ENCODE measurements around the gene TMSB4Y.

TMSB4Y gene

DNA sequence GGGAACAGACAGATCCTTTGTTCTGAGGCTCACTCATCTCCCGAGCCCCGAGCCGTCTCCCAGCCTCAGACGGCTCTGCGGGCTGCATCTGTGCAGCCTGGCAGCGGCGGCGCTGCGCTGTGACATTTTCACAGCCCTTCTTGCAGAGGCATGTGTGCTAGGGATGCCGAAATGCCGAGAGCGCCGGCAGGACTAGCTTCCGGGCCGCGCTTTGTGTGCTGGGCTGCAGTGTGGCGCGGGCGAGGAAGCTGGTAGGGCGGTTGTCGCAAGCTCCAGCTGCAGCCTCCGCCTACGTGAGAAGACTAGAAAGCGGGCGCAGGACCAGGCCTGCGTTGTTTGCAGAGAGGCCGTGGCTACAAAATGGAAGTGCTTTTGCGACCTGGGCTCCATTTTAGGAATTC, at the start of gene TMSB4Y:
TSS of gene TMSB4Y (plus strand) at position 332 of the 401 bp plus-strand sequence.
- DNase-seq = peak; percentile 77

DNA sequence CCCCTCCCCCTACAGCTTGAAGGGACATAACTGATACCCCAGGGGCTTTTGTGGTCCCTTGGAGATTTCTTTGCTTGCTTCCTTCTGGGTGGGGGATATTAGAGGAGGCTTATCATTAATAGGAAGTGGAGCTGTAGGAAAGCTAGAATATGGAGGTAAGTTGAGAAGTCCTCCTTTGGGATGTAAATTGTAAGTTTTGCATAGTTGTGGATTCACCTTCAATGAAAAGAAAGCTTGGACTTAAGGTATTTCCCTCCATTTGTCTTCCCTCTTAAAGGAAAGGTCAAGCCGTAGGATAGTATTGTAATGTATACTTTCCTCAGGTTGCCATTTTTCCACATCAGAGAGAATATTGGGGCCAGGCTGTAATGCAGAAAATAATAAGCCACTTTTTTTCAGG, 39.5 kb upstream of the TMSB4Y start:
- no peak for DNase-seq

DNA sequence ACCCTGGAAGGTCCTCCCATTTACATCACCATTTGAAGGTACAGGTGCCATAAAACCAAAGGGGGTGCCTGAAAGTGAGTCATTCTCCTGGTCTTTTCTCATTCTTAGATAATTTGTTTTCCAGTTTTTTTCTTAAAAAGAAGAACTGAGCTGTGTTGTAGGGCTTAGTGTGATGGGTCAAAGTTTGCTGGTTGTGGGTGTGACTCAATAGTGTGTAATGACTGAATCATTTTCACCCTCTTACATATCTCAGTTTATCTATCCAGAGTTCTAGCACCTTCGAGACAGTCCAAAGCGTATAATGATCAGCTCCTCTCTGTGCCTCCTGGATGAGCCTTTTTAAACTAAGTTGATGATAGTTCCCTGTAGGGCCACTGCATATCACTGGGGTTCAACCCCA, 32.6 kb upstream of the TMSB4Y start:
- DNase-seq = no peak

DNA sequence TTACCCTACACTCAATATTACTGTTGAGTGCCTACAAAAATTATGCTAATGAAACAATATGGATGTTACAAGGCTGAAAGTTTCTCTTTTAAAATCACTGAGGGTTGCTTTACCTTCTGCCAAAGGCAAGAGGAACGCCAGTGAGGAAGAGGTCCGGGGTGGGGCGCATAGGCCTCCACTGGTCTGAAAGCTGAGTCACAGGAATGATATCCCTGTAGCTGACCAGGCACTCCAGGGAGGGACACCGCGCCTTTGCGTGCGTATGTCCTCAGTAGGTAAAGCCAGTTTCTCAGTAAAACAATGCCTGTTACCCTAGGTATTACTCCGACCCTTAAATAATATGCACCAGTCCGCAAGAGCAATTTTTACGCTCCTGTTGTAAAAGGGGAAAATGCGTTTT, 1.4 kb upstream of the TMSB4Y start:
- no peak for DNase-seq

DNA sequence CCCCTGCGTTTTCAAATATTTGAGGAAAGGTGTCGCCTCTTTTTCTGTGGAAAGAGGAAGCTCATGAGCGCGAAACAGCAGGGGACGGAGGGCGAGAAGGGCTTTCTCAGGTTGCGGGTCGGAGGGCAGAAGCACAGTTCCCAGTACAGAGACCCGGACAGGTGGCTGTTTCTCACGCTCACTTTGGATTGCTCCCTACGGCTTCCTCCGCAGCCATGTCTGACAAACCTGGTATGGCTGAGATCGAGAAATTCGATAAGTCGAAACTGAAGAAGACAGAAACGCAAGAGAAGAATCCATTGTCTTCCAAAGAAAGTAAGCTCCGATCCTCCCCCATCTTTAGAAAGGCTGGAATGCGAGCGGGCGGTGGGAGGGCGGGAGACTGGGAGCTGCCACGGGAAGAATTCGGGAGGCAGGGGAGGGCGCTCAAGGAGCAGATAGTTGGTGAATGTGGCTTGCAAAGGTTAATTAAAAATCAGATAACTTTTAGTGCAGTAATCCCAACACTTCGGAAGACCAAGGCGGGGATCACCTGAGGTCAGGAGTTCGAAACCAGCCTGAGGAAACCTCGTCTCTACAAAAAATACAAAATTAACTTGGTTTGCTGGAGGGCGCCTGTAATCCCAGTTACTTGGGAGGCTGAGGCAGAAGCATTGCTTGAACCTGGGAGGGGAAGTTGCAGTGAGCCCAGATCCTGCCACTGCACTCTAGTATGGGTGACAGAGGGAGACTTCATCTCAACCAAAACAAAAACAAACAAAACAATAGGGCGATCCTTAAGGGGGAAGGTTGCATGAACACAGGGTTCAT, 627 bp downstream of the TMSB4Y start:
- peak; percentile 26 for DNase-seq

DNA sequence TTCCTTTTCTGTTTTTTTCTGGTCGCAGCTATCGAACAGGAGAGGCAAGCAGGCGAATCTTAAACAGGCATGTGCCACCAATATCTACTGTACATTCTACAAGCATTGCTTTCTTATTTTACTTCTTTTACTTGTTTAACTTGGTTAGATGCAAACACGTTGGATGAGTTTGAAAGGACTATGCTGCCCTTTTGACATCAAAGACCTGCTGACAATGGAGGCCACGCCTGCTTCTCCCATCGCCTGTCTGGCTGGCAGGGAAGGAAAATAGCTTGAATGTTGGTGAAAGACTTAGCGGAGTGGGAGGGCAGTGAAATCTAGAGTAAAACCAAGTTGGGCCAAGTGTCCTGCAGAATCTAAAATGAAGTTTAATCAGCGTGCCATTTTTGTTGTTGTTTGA, 1.5 kb downstream of the TMSB4Y start:
- DNase-seq = no peak

DNA sequence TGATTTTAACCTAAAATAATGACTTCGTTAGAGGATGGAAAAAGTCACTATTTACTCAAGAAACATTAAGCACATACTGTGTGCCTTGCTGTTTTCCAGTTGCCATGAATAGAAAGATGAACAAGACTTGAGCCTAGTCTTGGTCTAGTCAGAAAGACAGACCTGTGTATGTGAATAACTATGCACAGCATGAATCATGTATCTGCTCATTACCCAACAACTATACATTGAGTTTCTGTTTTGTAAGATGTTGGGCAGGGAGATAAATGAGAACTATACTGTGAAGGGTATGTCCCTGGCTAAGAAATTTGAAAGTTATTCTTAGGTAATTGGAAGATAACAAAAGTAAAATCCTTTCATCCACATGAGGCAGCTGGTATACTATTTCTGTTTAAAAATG, 4.3 kb downstream of the TMSB4Y start:
- DNase-seq = no peak

DNA sequence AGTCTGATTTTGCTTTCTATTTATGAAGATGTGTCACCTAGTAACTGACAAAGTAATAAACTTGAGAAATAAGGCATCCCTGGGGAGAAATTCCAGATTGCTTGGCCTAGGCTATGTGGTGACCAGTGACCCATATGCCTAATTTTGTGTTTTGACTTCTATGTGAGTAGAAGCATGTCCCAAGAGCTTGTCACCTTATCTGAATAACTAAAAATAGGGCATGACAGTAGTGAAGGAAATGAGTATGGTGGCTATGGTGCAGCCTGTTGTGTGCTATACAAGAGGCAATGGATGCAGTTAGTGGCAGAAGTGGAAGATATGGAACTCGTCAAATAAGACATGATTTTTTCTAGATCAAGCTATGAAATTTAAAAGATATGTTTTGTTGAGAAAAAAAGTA, 15.3 kb downstream of the TMSB4Y start:
- DNase-seq = no peak

DNA sequence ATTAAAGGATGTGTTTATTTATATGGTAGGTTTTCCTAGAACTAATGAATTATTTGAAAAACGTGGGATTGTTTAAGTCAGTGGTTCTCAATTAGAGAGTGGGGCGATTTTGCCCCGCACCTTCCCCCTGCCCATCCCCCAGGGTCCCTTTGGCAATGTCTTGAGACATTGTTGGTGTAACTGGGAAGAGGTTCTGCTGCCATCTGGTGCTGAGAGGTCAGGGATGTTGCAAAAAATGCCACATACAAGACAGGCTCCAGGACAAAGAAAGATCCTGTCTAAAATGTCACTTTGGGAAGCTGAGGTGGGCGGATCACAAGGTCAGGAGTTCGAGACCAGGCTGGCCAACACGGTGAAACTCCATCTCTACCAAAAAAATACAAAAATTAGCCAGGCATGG, 25.8 kb downstream of the TMSB4Y start:
- DNase-seq = no peak

DNA sequence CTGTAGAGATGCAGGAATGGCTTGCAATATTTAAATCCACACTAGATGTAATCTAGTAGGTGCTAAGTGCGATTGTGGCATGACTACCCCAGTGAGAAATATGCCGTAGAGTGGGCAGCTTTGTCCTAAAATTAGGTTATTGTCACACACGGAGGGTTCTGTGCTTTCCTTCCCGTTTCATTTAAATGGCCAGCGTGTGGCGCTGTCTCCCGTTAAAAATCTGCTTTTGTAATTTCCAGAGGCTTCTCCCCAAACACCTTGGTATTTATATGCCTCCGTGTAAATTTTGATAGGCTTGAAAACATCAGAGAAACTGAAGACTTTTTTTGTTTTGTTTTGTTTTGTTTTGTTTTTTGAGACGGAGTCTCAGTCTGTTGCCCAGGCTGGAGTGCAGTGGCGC, 34.9 kb downstream of the TMSB4Y start:
- peak; percentile 24 for DNase-seq

DNA sequence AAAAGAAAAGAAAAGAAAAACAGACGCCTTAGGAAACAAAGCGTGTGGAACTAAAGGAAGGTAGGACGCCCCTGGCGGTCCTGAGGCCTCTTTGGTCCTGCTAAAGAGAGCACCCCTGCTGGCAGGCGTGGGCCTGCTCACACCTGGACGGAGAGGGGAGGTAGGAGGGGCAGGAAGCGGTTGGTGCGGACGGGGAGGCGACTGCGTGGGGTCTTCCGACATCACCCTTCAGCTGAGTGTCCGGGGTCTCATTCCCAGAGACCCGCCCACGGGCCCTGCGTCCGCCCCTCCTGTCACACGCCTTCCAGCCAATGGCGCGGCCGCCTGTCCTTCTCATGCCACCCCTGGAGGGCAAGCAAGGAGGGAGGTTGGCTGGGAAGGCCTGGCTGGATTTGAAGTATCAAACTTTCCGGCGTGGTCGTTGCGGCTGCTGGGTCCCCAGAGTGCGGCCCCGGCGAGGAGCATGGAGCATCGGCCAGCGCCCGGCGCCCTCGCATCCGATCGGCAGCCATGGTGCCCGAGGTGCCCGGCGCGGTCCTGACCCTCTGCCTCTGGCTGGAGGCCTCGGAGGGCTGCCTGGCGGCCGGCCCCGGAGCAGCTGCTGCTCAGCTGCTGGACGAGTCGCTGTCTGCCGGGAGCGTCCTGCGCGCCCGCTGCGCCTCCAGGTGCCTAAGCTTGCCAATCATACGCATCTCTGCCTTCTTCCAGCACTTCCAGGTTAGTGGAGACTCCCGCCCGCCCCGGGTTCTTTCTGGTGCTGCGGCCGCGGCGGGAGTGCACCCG, 47.8 kb downstream of the TMSB4Y start:
- peak; percentile 52 for DNase-seq

DNA sequence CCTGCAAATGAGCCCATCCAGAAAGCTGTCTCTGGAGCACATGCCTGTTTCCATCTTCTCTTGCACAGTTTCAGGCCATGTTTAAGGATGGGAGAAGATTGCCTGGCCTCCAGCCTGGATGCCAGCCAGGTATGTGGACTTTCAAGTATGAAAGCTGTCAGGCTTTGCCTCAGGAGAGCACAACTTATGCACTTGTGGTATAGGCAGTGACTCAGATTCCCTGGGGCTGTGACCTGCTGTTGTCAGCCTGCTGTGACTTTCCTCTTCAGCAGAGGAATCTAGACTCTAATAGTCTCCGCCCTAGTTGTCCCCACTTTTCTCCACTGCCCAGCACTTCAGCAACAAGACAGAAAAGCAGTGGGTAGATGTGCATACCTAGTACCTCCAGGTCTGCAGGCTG, 51.0 kb downstream of the TMSB4Y start:
- DNase-seq = peak; percentile 8
